GM06990 (cell line): Measurements from ENCODE around the gene AOC3.

ENCODE experiments used
- DNase-seq: peaks from one replicate; pipeline ENCODE4 v3.0.0-alpha.2; 2011; ENCODE audit not compliant: insufficient read length; ENCODE audit errors: extremely low read depth
- H3K27me3 ChIP-seq: replicated peaks from 2 replicates; pipeline ENCODE4 v1.6.0; 2011; ENCODE audit warnings: low read length; ENCODE audit not compliant: control insufficient read depth, insufficient read depth
- H3K36me3 ChIP-seq: 2 replicates; pipeline ENCODE4 v1.5.1; 2011; ENCODE audit warnings: low read length; ENCODE audit not compliant: control insufficient read depth, insufficient read depth
- H3K4me3 ChIP-seq: replicated peaks from 2 replicates; pipeline ENCODE4 v1.5.1; 2011; ENCODE audit warnings: low read depth, mild to moderate bottlenecking, control low read depth, low read length
- TF ChIP-seq, protein P1 (sequence below): IDR thresholded peaks from 2 replicates; pipeline ENCODE4 v1.5.1; 2011; ENCODE audit warnings: low read length, control low read depth, mild to moderate bottlenecking, inconsistent platforms; ENCODE audit not compliant: insufficient read depth, poor library complexity, severe bottlenecking

AOC3 gene

DNA sequence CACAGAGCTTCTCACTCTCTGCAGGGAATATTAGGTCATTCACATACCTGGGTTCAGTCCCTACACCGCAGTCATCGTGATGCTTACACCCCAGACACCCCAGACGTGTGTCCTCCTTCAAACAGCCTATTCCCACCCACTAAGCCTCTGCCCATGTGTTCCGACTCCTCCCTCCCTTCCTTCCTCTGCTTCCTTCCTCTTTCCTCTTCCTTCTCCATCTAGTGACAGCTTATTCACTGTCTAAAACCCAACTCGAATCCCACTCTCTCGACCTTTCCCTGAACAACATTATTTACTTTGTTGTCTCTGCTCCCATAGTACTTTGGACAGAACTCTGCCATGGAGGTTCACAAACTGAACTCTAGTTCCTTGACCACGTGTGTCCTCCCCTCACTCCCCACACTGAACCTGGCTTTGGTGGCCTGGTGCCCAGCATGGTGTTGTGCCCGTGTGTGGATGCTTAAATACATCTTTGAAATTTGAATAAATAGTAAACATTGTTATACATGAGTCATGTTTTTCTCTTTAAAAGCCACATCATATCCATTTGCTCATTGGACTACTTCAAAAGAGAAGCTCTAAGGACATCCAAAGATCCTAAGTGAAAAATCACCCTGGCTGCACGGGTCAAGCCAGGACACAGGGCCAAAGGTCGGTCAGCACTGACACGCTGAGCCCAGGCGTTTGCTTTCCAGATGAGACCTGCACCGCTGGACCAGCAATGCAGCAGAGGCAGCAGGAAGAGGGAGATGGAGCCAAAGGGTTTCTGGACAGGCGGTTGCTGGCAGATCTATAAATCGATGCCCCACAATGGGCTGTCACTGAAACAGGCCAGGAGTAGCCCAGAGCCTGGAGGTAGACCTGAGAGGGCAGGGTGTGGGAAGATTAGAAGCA, 35.5 kb downstream of the AOC3 start:
- no peak overlapping the region for H3K4me3 ChIP-seq
- TF ChIP-seq, protein P1, sequence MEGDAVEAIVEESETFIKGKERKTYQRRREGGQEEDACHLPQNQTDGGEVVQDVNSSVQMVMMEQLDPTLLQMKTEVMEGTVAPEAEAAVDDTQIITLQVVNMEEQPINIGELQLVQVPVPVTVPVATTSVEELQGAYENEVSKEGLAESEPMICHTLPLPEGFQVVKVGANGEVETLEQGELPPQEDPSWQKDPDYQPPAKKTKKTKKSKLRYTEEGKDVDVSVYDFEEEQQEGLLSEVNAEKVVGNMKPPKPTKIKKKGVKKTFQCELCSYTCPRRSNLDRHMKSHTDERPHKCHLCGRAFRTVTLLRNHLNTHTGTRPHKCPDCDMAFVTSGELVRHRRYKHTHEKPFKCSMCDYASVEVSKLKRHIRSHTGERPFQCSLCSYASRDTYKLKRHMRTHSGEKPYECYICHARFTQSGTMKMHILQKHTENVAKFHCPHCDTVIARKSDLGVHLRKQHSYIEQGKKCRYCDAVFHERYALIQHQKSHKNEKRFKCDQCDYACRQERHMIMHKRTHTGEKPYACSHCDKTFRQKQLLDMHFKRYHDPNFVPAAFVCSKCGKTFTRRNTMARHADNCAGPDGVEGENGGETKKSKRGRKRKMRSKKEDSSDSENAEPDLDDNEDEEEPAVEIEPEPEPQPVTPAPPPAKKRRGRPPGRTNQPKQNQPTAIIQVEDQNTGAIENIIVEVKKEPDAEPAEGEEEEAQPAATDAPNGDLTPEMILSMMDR: no peak
- DNase-seq: no peak
- no peaks in the 10 kb centered on the region for H3K36me3 ChIP-seq
- H3K27me3 ChIP-seq: no peaks in the 10 kb centered on the region

GRCh38 chr17:42889809-42890208, 38.8 kb downstream of the AOC3 start:
- no peak overlapping the region for H3K4me3 ChIP-seq
- H3K36me3 ChIP-seq: no peaks in the 10 kb centered on the region
- DNase-seq: no peak
- no peaks in the 10 kb centered on the region; the same call in 1 of the 2 replicates for H3K27me3 ChIP-seq
- TF ChIP-seq, protein P1: no peak

DNA sequence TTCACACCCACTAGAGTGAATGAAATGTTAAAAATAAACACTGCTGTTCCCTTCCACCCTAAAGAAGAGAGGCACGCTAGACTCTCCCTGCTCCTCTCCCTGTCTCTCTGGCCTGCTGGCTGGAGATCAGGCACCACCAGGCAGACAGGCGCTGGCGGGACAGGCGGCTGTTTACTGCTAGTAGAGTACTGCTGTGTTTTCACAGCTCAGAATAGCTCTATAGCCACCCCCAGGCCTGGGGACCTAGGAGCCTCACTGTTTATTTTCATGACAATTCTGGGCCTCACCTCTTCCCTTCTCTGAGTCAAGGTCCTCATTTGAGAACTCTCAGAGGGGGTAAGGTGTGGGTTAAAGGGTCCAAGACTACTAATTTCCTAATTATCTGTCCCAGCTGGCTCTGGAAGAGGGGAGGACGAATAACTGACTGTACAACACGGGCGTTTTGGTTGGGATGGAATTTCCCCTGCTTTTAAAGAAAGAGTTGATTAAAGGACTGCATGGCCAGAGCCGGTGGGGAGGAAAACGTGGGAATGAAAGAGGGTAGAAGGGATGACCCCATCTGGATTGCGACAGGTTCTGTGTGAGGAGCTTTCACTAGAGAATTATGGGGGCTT, 40.6 kb downstream of the AOC3 start:
- Histone ChIP-seq H3K4me3 (no peak overlapping the region), H3K27me3 (no peaks in the 10 kb centered on the region; the same call in 1 of the 2 replicates), H3K36me3 (no peaks in the 10 kb centered on the region)
- DNase-seq: no peak
- TF ChIP-seq, protein P1: no peak

DNA sequence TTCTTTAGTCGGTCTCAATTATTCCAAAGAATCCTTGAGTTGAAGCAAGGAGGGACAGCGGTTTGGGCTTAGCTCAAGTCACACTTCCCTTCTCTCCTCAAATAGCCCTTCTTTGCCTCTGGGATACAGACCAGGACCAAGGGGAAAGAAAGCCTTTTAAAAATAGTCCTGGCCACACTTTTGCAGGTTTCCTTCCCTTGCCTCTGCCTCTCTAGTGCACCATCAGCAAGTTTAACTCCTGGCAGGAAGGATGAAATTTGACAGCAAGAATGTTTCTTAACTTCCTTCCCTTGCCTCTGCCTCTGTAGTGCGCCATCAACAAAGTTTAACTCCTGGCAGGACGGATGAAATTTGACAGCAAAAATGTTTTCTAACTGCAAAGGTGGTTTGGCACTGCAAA, 42.4 kb downstream of the AOC3 start:
- DNase-seq: no peak
- H3K36me3 ChIP-seq: no peaks in the 10 kb centered on the region
- TF ChIP-seq, protein P1: no peak
- H3K27me3 ChIP-seq: no peaks in the 10 kb centered on the region; the same call in 1 of the 2 replicates
- no peak overlapping the region for H3K4me3 ChIP-seq

DNA sequence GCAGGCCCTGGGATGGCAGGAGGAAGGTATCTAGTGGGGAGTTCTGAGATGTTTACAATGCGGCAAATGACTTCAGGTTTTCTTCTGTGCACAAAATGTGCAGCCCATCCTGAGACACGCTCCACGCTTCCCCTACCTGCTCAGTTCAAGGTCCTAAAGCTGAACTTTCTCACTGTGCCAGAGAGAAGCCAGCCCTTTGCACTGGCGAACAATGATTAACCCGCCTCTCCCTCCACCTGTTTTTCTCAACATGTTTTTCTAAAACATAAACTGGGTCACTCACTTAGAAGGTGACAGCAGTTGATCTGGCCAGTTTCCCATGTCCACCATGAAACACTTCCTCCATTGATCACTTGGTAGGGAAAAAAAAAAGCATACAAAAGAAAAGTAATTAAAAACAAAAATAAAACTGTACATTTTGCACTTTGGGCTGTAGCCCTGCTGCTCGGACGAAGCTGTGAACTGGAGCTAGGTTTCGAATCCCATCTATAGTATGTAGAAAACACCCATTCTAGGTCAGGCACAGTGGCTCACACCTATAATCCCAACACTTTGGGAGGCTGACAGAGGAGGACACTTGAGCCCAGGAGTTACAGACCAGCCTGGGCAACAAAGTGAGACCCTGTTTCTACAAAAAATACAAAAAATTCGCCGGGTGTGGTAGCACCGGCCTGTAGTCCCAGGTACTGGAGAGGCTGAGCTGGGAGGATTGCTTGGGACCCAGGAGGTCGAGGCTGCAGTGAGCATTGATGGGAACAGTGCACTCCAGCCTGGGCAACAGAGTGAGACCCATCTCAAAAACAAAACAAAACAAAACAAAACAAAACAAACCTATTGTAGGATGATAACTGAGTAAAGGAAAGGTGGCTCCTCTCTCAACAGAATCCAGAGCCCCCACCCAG, 43.5 kb downstream of the AOC3 start:
- no peak for DNase-seq
- Histone ChIP-seq H3K36me3 (no peaks in the 10 kb centered on the region), H3K4me3 (no peak overlapping the region), H3K27me3 (peaks cover 2% of the 10 kb centered on the region; the same call in 1 of the 2 replicates)
- TF ChIP-seq, protein P1: no peak
